ENCODE data around the gene YBEY. TPM values are rescaled to one million over a fixed set of nuclear protein-coding genes. Genes with fewer than 3 reads are reported as not detected.

Gene YBEY
- polyA plus RNA-seq, 1 donor: 22.1 TPM

GRCh38 chr21:46246345-46246744 lies 39.8 kb upstream of the YBEY start:
- H3K4me1 ChIP-seq (ENCODE audit: control insufficient read depth, insufficient read depth, low read length): no peaks in the 10 kb centered on the region
- no peak for DNase-seq
- WGBS (ENCODE audit: insufficient coverage, low lambda C conversion rate): 87% methylated on average over 3 of the region's 6 CpGs
- H3K9me3 ChIP-seq (ENCODE audit: control insufficient read depth, low read depth, low read length): no peaks in the 10 kb centered on the region
- H3K27me3 ChIP-seq (ENCODE audit: control insufficient read depth, insufficient read depth, low read length): no peaks in the 10 kb centered on the region
- H3K27ac ChIP-seq (ENCODE audit: low read length): no peak overlapping the region
- no peak overlapping the region for H3K4me3 ChIP-seq (ENCODE audit: low read length)
- peaks cover 87% of the 10 kb centered on the region for H3K36me3 ChIP-seq (ENCODE audit: control insufficient read depth, insufficient read depth, low read length)

- no peaks in the 10 kb centered on the region for H3K4me1 ChIP-seq (ENCODE audit: control insufficient read depth, insufficient read depth, low read length)
- DNase-seq: no peak
- H3K27ac ChIP-seq (ENCODE audit: low read length): no peak overlapping the region
- H3K4me3 ChIP-seq (ENCODE audit: low read length): no peak overlapping the region
- no peaks in the 10 kb centered on the region for H3K27me3 ChIP-seq (ENCODE audit: control insufficient read depth, insufficient read depth, low read length)
- no CpG with 5 or more reads among the region's 3 CpGs for WGBS (ENCODE audit: insufficient coverage, low lambda C conversion rate)
- no peaks in the 10 kb centered on the region for H3K9me3 ChIP-seq (ENCODE audit: control insufficient read depth, low read depth, low read length)
- H3K36me3 ChIP-seq (ENCODE audit: control insufficient read depth, insufficient read depth, low read length): peaks cover 83% of the 10 kb centered on the region
Observed at GRCh38 chr21:46247699-46248421, 38.3 kb upstream of the YBEY start.

DNA sequence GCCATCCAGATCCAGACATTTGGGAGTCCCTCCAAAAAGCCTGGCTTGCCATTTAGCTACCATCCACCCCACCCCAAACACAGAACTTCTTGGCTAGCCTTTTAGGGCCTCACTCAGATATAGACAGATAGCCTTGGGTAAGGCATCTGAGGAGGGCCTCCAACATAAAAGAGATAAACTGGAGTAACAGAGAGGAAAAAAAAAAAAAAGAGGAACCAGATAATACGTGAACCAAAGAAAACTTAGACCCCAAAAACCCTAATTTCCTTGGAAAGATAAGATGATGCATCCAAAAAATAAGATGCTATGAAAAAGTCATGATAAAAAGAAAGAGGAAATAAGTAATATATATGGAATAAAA lies 37.7 kb upstream of the YBEY start:
- no peaks in the 10 kb centered on the region for H3K4me1 ChIP-seq (ENCODE audit: control insufficient read depth, insufficient read depth, low read length)
- no peak overlapping the region for H3K4me3 ChIP-seq (ENCODE audit: low read length)
- H3K36me3 ChIP-seq (ENCODE audit: control insufficient read depth, insufficient read depth, low read length): peaks cover 80% of the 10 kb centered on the region
- DNase-seq: no peak
- 100% methylated on average over 1 of the region's 1 CpG for WGBS (ENCODE audit: insufficient coverage, low lambda C conversion rate)
- no peaks in the 10 kb centered on the region for H3K9me3 ChIP-seq (ENCODE audit: control insufficient read depth, low read depth, low read length)
- no peaks in the 10 kb centered on the region for H3K27me3 ChIP-seq (ENCODE audit: control insufficient read depth, insufficient read depth, low read length)
- H3K27ac ChIP-seq (ENCODE audit: low read length): no peak overlapping the region

- Histone ChIP-seq H3K36me3 (ENCODE audit: control insufficient read depth, insufficient read depth, low read length) (peaks cover 79% of the 10 kb centered on the region), H3K27me3 (ENCODE audit: control insufficient read depth, insufficient read depth, low read length) (no peaks in the 10 kb centered on the region), H3K9me3 (ENCODE audit: control insufficient read depth, low read depth, low read length) (no peaks in the 10 kb centered on the region), H3K4me1 (ENCODE audit: control insufficient read depth, insufficient read depth, low read length) (no peaks in the 10 kb centered on the region), H3K27ac (ENCODE audit: low read length) (no peak overlapping the region), H3K4me3 (ENCODE audit: low read length) (no peak overlapping the region)
- no CpG with 5 or more reads among the region's 2 CpGs for WGBS (ENCODE audit: insufficient coverage, low lambda C conversion rate)
- no peak for DNase-seq
Observed at GRCh38 chr21:46248827-46249226, 37.3 kb upstream of the YBEY start.

- Histone ChIP-seq H3K27ac (ENCODE audit: low read length) (no peak overlapping the region), H3K36me3 (ENCODE audit: control insufficient read depth, insufficient read depth, low read length) (peaks cover 77% of the 10 kb centered on the region), H3K9me3 (ENCODE audit: control insufficient read depth, low read depth, low read length) (no peaks in the 10 kb centered on the region), H3K4me3 (ENCODE audit: low read length) (no peak overlapping the region), H3K4me1 (ENCODE audit: control insufficient read depth, insufficient read depth, low read length) (no peaks in the 10 kb centered on the region), H3K27me3 (ENCODE audit: control insufficient read depth, insufficient read depth, low read length) (no peaks in the 10 kb centered on the region)
- no peak for DNase-seq
- WGBS (ENCODE audit: insufficient coverage, low lambda C conversion rate): no CpG with 5 or more reads among the region's 6 CpGs
Observed at GRCh38 chr21:46250146-46250725, 35.9 kb upstream of the YBEY start.

- no peak overlapping the region for H3K27ac ChIP-seq (ENCODE audit: low read length)
- no CpG with 5 or more reads among the region's 4 CpGs for WGBS (ENCODE audit: insufficient coverage, low lambda C conversion rate)
Observed at GRCh38 chr21:46252840-46253239, 33.3 kb upstream of the YBEY start.

DNA sequence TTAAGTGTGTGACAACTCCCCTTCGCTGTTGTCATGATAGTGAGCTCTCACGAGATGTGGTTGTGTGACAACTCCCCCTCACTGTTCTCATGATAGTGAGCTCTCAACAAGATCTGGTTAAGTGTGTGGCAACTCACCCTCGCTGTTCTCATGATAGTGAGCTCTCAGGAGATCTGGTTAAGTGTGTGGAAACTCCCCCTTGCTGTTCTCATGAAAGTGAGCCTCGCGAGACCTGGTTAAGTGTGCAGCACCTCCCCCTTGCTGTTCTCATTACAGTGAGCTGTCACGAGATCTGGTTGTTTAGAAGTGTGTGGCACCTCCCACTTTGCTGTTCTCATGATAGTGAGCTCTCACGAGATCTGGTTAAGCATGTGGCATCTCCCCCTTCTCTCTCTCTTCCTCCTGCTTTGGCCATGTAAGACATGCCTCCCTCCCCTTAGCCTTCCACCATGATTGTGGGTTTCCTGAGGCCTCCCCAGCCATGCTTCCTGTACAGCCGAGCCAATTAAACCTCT lies 32.5 kb upstream of the YBEY start:
- H3K27ac ChIP-seq (ENCODE audit: low read length): no peak overlapping the region
- no CpG with 5 or more reads among the region's 8 CpGs for WGBS (ENCODE audit: insufficient coverage, low lambda C conversion rate)
- no peak for DNase-seq
- H3K27me3 ChIP-seq (ENCODE audit: control insufficient read depth, insufficient read depth, low read length): no peaks in the 10 kb centered on the region
- no peaks in the 10 kb centered on the region for H3K9me3 ChIP-seq (ENCODE audit: control insufficient read depth, low read depth, low read length)
- H3K4me1 ChIP-seq (ENCODE audit: control insufficient read depth, insufficient read depth, low read length): no peaks in the 10 kb centered on the region
- H3K4me3 ChIP-seq (ENCODE audit: low read length): no peak overlapping the region
- H3K36me3 ChIP-seq (ENCODE audit: control insufficient read depth, insufficient read depth, low read length): peaks cover 81% of the 10 kb centered on the region

More at GRCh38 chr21:46252840-46253239, 33.3 kb upstream of the YBEY start:
- DNase-seq: no peak
- Histone ChIP-seq H3K36me3 (ENCODE audit: control insufficient read depth, insufficient read depth, low read length) (peaks cover 79% of the 10 kb centered on the region), H3K9me3 (ENCODE audit: control insufficient read depth, low read depth, low read length) (no peaks in the 10 kb centered on the region), H3K4me3 (ENCODE audit: low read length) (no peak overlapping the region), H3K4me1 (ENCODE audit: control insufficient read depth, insufficient read depth, low read length) (no peaks in the 10 kb centered on the region), H3K27me3 (ENCODE audit: control insufficient read depth, insufficient read depth, low read length) (no peaks in the 10 kb centered on the region)

DNA sequence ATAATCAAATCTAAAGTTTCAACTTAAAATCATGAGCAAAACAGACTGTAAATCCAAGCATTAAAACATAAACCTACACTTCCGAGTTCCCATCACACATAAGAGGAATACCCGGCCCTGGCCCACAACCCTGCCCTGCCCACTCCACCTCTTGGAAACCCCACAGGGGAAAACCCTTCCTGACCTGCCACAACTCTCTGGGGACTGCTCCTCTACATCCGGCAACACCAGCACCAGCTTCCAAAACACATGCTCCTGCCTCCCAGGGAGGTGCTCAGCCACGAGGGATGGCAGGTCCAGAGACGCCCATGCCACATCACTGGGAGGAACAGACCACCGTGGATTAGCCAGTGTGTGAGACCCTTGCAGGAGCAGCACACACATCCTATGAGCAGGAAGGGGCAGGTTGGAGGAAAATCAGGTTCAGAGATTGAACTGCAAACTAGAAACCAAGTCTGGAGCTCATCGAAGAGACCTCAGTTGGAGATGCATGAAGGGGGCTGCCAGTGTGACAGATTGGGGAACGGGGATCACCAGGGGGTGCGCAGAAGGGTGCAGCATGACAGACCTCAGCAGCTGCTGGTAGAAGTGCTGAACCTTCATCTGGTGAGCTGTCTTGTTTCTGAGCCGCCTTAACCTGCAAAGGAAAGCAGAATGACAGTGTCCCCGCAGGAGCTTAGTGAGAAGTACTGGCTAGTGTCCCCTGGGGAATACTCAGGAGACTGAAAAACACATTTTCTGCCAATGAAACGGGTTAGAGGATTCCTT lies 31.8 kb upstream of the YBEY start:
- 100% methylated on average over 1 of the region's 12 CpGs for WGBS (ENCODE audit: insufficient coverage, low lambda C conversion rate)
- Histone ChIP-seq H3K36me3 (ENCODE audit: control insufficient read depth, insufficient read depth, low read length) (peaks cover 80% of the 10 kb centered on the region), H3K4me1 (ENCODE audit: control insufficient read depth, insufficient read depth, low read length) (no peaks in the 10 kb centered on the region), H3K4me3 (ENCODE audit: low read length) (no peak overlapping the region), H3K9me3 (ENCODE audit: control insufficient read depth, low read depth, low read length) (no peaks in the 10 kb centered on the region), H3K27ac (ENCODE audit: low read length) (no peak overlapping the region), H3K27me3 (ENCODE audit: control insufficient read depth, insufficient read depth, low read length) (no peaks in the 10 kb centered on the region)
- no peak for DNase-seq

GRCh38 chr21:46255166-46255565 lies 31.0 kb upstream of the YBEY start:
- H3K27me3 ChIP-seq (ENCODE audit: control insufficient read depth, insufficient read depth, low read length): no peaks in the 10 kb centered on the region
- H3K36me3 ChIP-seq (ENCODE audit: control insufficient read depth, insufficient read depth, low read length): peaks cover 78% of the 10 kb centered on the region
- no CpG with 5 or more reads among the region's 11 CpGs for WGBS (ENCODE audit: insufficient coverage, low lambda C conversion rate)
- H3K27ac ChIP-seq (ENCODE audit: low read length): no peak overlapping the region
- no peaks in the 10 kb centered on the region for H3K4me1 ChIP-seq (ENCODE audit: control insufficient read depth, insufficient read depth, low read length)
- no peak overlapping the region for H3K4me3 ChIP-seq (ENCODE audit: low read length)
- H3K9me3 ChIP-seq (ENCODE audit: control insufficient read depth, low read depth, low read length): no peaks in the 10 kb centered on the region
- no peak for DNase-seq

GRCh38 chr21:46255758-46256337 lies 30.3 kb upstream of the YBEY start:
- Histone ChIP-seq H3K27ac (ENCODE audit: low read length) (no peak overlapping the region), H3K27me3 (ENCODE audit: control insufficient read depth, insufficient read depth, low read length) (no peaks in the 10 kb centered on the region), H3K36me3 (ENCODE audit: control insufficient read depth, insufficient read depth, low read length) (peaks cover 79% of the 10 kb centered on the region), H3K9me3 (ENCODE audit: control insufficient read depth, low read depth, low read length) (no peaks in the 10 kb centered on the region), H3K4me3 (ENCODE audit: low read length) (no peak overlapping the region), H3K4me1 (ENCODE audit: control insufficient read depth, insufficient read depth, low read length) (no peaks in the 10 kb centered on the region)
- WGBS (ENCODE audit: insufficient coverage, low lambda C conversion rate): no CpG with 5 or more reads among the region's 6 CpGs
- DNase-seq: no peak
